ENCODE data around the gene STK10. TPM values are rescaled to one million over a fixed set of nuclear protein-coding genes. Genes with fewer than 3 reads are reported as not detected.

Gene STK10
- total and polyA plus RNA-seq, 2 of the 8 experiments (the other 6 are each of a cell fraction or from before 2014, with no cell fraction given) = 10.5 to 21.4 TPM

DNA sequence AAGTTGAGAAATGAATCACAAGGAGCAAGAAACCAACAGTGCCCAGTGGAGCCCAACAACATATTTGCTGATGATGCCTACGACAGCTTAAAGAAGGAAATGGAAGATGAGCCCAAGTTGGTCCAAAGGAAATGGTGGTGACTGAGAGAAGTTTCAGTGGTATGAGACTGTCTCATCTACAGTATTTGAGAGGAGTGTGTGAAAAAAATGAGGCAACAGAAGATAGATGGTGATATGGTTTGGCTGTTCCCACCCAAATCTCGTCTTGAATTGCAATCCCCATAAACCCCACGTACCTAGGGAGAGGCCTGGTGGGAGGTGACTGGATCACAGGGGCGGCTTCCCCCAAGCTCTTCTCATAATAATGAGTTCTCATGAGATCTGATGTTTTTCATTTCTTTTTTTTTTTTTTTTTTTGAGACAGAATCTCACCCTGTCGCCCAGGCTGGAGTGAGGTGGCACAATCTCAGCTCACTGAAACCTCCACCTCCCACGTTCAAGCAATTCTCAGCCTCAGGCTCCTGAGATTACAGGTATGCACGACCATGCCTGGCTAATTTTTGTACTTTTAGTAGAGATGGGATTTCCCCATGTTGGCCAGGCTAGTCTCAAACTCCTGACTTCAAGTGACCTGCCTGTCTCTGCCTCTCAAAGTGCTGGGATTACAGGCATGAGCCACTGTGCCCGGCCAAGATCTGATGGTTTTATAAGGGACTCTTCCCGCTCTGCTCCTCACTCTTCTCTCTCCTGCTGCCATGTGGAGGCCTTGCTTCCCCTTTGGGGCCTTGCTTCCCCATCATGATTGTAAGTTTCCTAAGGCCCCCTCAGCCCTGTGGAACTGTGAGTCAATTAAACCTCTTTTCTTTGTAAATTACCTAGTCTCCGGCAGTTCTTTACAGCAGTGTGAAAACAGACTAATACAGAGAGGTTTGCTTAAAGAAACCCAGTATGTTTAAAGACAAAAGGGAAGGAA, 36.2 kb upstream of the STK10 start (continued):
- TF ChIP-seq NANOG (IDR thresholded peaks at IDR 0.05; ENCODE audit: insufficient read depth, low read depth, low read length, poor library complexity, severe bottlenecking) (no peak), SAP30 (IDR thresholded peaks at IDR 0.05; ENCODE audit: insufficient read depth, insufficient replicate concordance, low read length) (no peak), CHD2 (IDR thresholded peaks at IDR 0.05; ENCODE audit: low read length) (no peak), EP300 (IDR thresholded peaks at IDR 0.05; ENCODE audit: borderline replicate concordance in 1 of 2, low read depth in 2 of 2, low read length in 2 of 2) (no peak), KDM1A (IDR thresholded peaks at IDR 0.05; ENCODE audit: borderline replicate concordance, low read length) (no peak), EZH2 (IDR thresholded peaks at IDR 0.05; ENCODE audit: low read depth, low read length, severe bottlenecking) (no peak), CEBPB (IDR thresholded peaks at IDR 0.05; ENCODE audit: low read depth, low read length) (no peak)

Measured in H1 (cell line).